IMR-90 (cell line): ENCODE results near the gene TMEM269. TPM values are rescaled to one million over a fixed set of nuclear protein-coding genes. Genes with fewer than 3 reads are reported as not detected.

ENCODE experiments used
- ATAC-seq: fragments of 200-7000 bp; cut with Tn5 transposase; 2 replicates; pipeline ENCODE4 v1.9.1; 2020; ENCODE audit warnings: low read depth, mild to moderate bottlenecking, moderate library complexity
- BruUV-seq: library from RNA; stranded (reverse); fragments of 400-500 nt; replicated peaks from 2 replicates; lab custom pipeline; 2021; lab: Mats Ljungman, UMichigan
- CTCF ChIA-PET: fragments of 300-600 bp; formaldehyde crosslinking; extraction: SDS; loops from one replicate; lab custom pipeline; 2021; ENCODE audit warnings: antibody characterized with exemption; lab: Yijun Ruan, JAX
- POLR2A ChIA-PET: fragments of 300-600 bp; sonication (Branson Sonifier 250); formaldehyde crosslinking; loops from one replicate; lab custom pipeline; 2022; ENCODE audit warnings: antibody characterized with exemption; ENCODE audit not compliant: unreplicated experiment; lab: Charles Lee
- DNase-seq: peaks from one replicate; pipeline ENCODE4 v3.0.0; 2013
- H2AFZ ChIP-seq: replicated peaks from 2 replicates; pipeline ENCODE3; 2013; ENCODE audit warnings: low read length, mild to moderate bottlenecking; ENCODE audit not compliant: poor library complexity
- H2AK5ac ChIP-seq: 2 replicates; pipeline ENCODE4 v1.6.1; 2013; ENCODE audit warnings: low read depth, low read length, inconsistent platforms
- H2AK9ac ChIP-seq: replicated peaks from 2 replicates; pipeline ENCODE3; 2013; ENCODE audit warnings: mild to moderate bottlenecking, low read depth, low read length, moderate library complexity; ENCODE audit not compliant: poor library complexity
- H2BK120ac ChIP-seq: 2 replicates; pipeline ENCODE4 v1.6.1; 2013; ENCODE audit warnings: low read depth, low read length, inconsistent platforms
- H2BK15ac ChIP-seq: 3 replicates; pipeline ENCODE4 v1.6.1; 2013; ENCODE audit warnings: low read depth, low read length, inconsistent platforms
- H2BK20ac ChIP-seq: 2 replicates; pipeline ENCODE4 v1.6.1; 2013; ENCODE audit warnings: low read depth, mild to moderate bottlenecking, inconsistent platforms, low read length, moderate library complexity
- H2BK5ac ChIP-seq: 2 replicates; pipeline ENCODE4 v1.6.1; 2013; ENCODE audit warnings: mild to moderate bottlenecking, low read depth, low read length, inconsistent platforms; ENCODE audit not compliant: poor library complexity, severe bottlenecking
- H3K14ac ChIP-seq: replicated peaks from 2 replicates; pipeline ENCODE4 v1.6.1; 2013; ENCODE audit warnings: low read depth, low read length, inconsistent platforms
- H3K18ac ChIP-seq: 2 replicates; pipeline ENCODE4 v1.6.1; 2013; ENCODE audit warnings: low read depth, low read length, control low read depth
- H3K23ac ChIP-seq: 2 replicates; pipeline ENCODE4 v1.6.1; 2013; ENCODE audit warnings: low read depth, low read length, inconsistent platforms
- H3K27ac ChIP-seq: 2 replicates; pipeline ENCODE4 v1.5.1; 2013; ENCODE audit warnings: mild to moderate bottlenecking, control low read depth, low read length; ENCODE audit not compliant: insufficient read depth
- H3K27me3 ChIP-seq: 2 replicates; pipeline ENCODE4 v1.6.1; 2013; ENCODE audit warnings: low read length; ENCODE audit not compliant: control insufficient read depth, insufficient read depth
- H3K36me3 ChIP-seq: 2 replicates; pipeline ENCODE4 v1.6.1; 2013; ENCODE audit warnings: low read length, mixed read lengths; ENCODE audit not compliant: control insufficient read depth, insufficient read depth
- H3K4ac ChIP-seq: 2 replicates; pipeline ENCODE4 v1.6.1; 2013; ENCODE audit warnings: low read depth, low read length, inconsistent platforms
- H3K4me1 ChIP-seq: 2 replicates; pipeline ENCODE4 v1.6.1; 2013; ENCODE audit warnings: low read length, mixed read lengths; ENCODE audit not compliant: control insufficient read depth, insufficient read depth
- H3K4me2 ChIP-seq: 2 replicates; pipeline ENCODE4 v1.6.1; 2013; ENCODE audit warnings: low read depth, mild to moderate bottlenecking, control low read depth, low read length, moderate library complexity
- H3K4me3 ChIP-seq: 2 replicates; pipeline ENCODE4 v1.5.1; 2013; ENCODE audit warnings: low read depth, mild to moderate bottlenecking, control low read depth, low read length, moderate library complexity; ENCODE audit not compliant: insufficient read depth
- H3K56ac ChIP-seq: 2 replicates; pipeline ENCODE4 v1.6.1; 2013; ENCODE audit warnings: low read length, inconsistent platforms; ENCODE audit not compliant: insufficient read depth; ENCODE audit errors: extremely low read depth
- H3K79me1 ChIP-seq, 2 experiments: 2 replicates each; pipeline ENCODE4 v1.6.1; 2013; ENCODE audit warnings: low read length in 2 of 2, inconsistent platforms in 1 of 2, low read depth in 1 of 2
- H3K9ac ChIP-seq: 2 replicates; pipeline ENCODE4 v1.6.1; 2013; ENCODE audit warnings: low read depth, low read length, control low read depth
- H3K9me1 ChIP-seq: 2 replicates; pipeline ENCODE4 v1.6.1; 2013; ENCODE audit warnings: low read length, inconsistent platforms; ENCODE audit not compliant: insufficient read depth
- H3K9me3 ChIP-seq: 2 replicates; pipeline ENCODE4 v1.6.1; 2013; ENCODE audit warnings: low read length; ENCODE audit not compliant: control insufficient read depth, insufficient read depth
- H4K20me1 ChIP-seq: 2 replicates; pipeline ENCODE4 v1.6.1; 2013; ENCODE audit warnings: low read length, inconsistent platforms; ENCODE audit not compliant: insufficient read depth
- H4K5ac ChIP-seq: 2 replicates; pipeline ENCODE4 v1.6.1; 2013; ENCODE audit warnings: mild to moderate bottlenecking, low read depth, low read length, control low read depth
- H4K8ac ChIP-seq, 2 experiments: 2 replicates each; pipeline ENCODE4 v1.6.1; 2013; ENCODE audit warnings: low read depth in 2 of 2, low read length in 2 of 2, control low read depth in 1 of 2, inconsistent platforms in 1 of 2
- H4K91ac ChIP-seq: 2 replicates; pipeline ENCODE4 v1.6.1; 2013; ENCODE audit warnings: low read depth, low read length, inconsistent platforms; ENCODE audit not compliant: insufficient read depth
- BHLHE40 ChIP-seq: fragments of 150-350 bp; IDR thresholded peaks from 2 replicates; pipeline ENCODE4 v1.6.1; 2016; ENCODE audit warnings: mild to moderate bottlenecking, low read depth, low read length
- CEBPB ChIP-seq: IDR thresholded peaks from 2 replicates; pipeline ENCODE4 v1.6.1; 2012; ENCODE audit warnings: low read depth, low read length, improper control_type of control experiment
- CHD1 ChIP-seq: IDR thresholded peaks from 2 replicates; pipeline ENCODE4 v1.6.1; 2012; ENCODE audit warnings: low read depth, low read length, improper control_type of control experiment
- ELK1 ChIP-seq: fragments of 150-350 bp; IDR thresholded peaks from 2 replicates; pipeline ENCODE4 v1.6.1; 2016; ENCODE audit warnings: low read depth, mild to moderate bottlenecking, low read length, moderate library complexity, borderline replicate concordance
- FOS ChIP-seq: fragments of 150-350 bp; IDR thresholded peaks from 2 replicates; pipeline ENCODE4 v1.6.1; 2016; ENCODE audit warnings: low read depth, low read length
- MAFK ChIP-seq: IDR thresholded peaks from 2 replicates; pipeline ENCODE4 v1.6.1; 2012; ENCODE audit warnings: low read depth, low read length, improper control_type of control experiment
- MAZ ChIP-seq: IDR thresholded peaks from 2 replicates; pipeline ENCODE4 v1.6.1; 2012; ENCODE audit warnings: low read depth, mild to moderate bottlenecking, low read length, improper control_type of control experiment, moderate library complexity, borderline replicate concordance
- MXI1 ChIP-seq: IDR thresholded peaks from 2 replicates; pipeline ENCODE4 v1.6.1; 2012; ENCODE audit warnings: low read depth, mild to moderate bottlenecking, low read length, moderate library complexity, borderline replicate concordance
- NFE2L2 ChIP-seq: fragments of 150-350 bp; IDR thresholded peaks from 2 replicates; pipeline ENCODE4 v1.6.1; 2016; ENCODE audit warnings: low read depth, mild to moderate bottlenecking, low read length
- POLR2A ChIP-seq: IDR thresholded peaks from 2 replicates; pipeline ENCODE4 v1.6.1; 2012; ENCODE audit warnings: mild to moderate bottlenecking, low read depth, low read length
- RAD21 ChIP-seq: IDR thresholded peaks from 2 replicates; pipeline ENCODE4 v1.6.1; 2012; ENCODE audit warnings: low read length, improper control_type of control experiment
- RCOR1 ChIP-seq: IDR thresholded peaks from 2 replicates; pipeline ENCODE4 v1.6.1; 2012; ENCODE audit warnings: mild to moderate bottlenecking, low read length, improper control_type of control experiment; ENCODE audit not compliant: insufficient replicate concordance
- RFX5 ChIP-seq: IDR thresholded peaks from 2 replicates; pipeline ENCODE4 v1.8.0; 2012; ENCODE audit warnings: low read depth, mild to moderate bottlenecking, low read length, moderate library complexity
- SMC3 ChIP-seq: fragments of 150-350 bp; IDR thresholded peaks from 2 replicates; pipeline ENCODE4 v1.6.1; 2016; ENCODE audit warnings: low read depth, mild to moderate bottlenecking, antibody characterized with exemption, low read length, moderate library complexity
- WGBS, 2 experiments: methylation state at CpG; one replicate each; pipeline versions ENCODE4 v1.1.5 to v1.1.7; 2013; ENCODE audit warnings: missing lambda C conversion rate in 2 of 2; ENCODE audit not compliant: insufficient read length in 1 of 2; ENCODE audit errors: extremely low coverage in 2 of 2; 5-methylcytosine and 5-hydroxymethylcytosine counted together
- dilution Hi-C: fragments of 300-500 bp; cut with HindIII; formaldehyde crosslinking; loops from one replicate; pipeline ENCODE4 v1.14.3; 2018; ENCODE audit warnings: low sequenced_read_pairs; ENCODE audit not compliant: unreplicated experiment
- in situ Hi-C: fragments of 300-500 bp; cut with MboI; formaldehyde crosslinking; loops from 3 replicates; pipeline ENCODE4 v1.14.3; 2019; ENCODE audit warnings: low sequenced_read_pairs, inconsistent platforms, mixed read lengths
- intact Hi-C: fragments of 100-400 bp; cut with micrococcal nuclease; formaldehyde crosslinking; loops from 2 replicates; pipeline ENCODE4 v1.10.0; 2022
- polyA plus RNA-seq, 3 experiments: library from polyadenylated mRNA; depleted of rRNA; stranded (reverse); fragments of >200 nt; gene quantifications; 2 replicates each; pipeline ENCODE4 v1.2.3, GENCODE V29; 2012; ENCODE audit warnings: low replicate concordance in 1 of 3
- total RNA-seq: library from RNA; depleted of rRNA; stranded (reverse); fragments of >200 nt; gene quantifications from 2 replicates; pipeline ENCODE4 v1.2.3, GENCODE V29; 2012
- TF ChIP-seq, protein P1 (sequence below): fragments of 150-350 bp; IDR thresholded peaks from 2 replicates; pipeline ENCODE4 v1.6.1; 2017; ENCODE audit warnings: mild to moderate bottlenecking, antibody characterized with exemption, low read length, low read depth

Gene TMEM269
- total and polyA plus RNA-seq, 2 of the 4 experiments (the other 2 are of a cell fraction): not detected

- no peak overlapping the region for H3K4me2 ChIP-seq
- in situ Hi-C loops (no loop called here), dilution Hi-C loops (no loop called here), intact Hi-C loops (no loop called here)
- ATAC-seq (no peak), DNase-seq (no peak)
- no peak overlapping the region for H3K14ac ChIP-seq
- no peak overlapping the region for H4K8ac ChIP-seq
- 60% methylated on average over 4 of the region's 21 CpGs; no CpG with 5 or more reads in 1 of the 2 experiments for WGBS, 2 experiments
- H3K27me3 ChIP-seq: no peaks in the 10 kb centered on the region; the same call in 1 of the 2 replicates
- no peak overlapping the region for H3K4me3 ChIP-seq
- no peak overlapping the region for H3K27ac ChIP-seq
- no peak overlapping the region for H3K9ac ChIP-seq
- H2BK5ac ChIP-seq: no peak overlapping the region
- no peak overlapping the region for H3K4ac ChIP-seq
- H4K20me1 ChIP-seq: peaks cover 18% of the 10 kb centered on the region
- H2AK5ac ChIP-seq: no peak overlapping the region
- no peak overlapping the region for H2BK15ac ChIP-seq
- H3K18ac ChIP-seq: no peak overlapping the region
- H3K79me1 ChIP-seq: peaks cover 0 to 5% of the 10 kb centered on the region in 2 experiments; a peak in 1 of 4 replicates
- no peak overlapping the region for H4K91ac ChIP-seq
- CTCF ChIA-PET: interaction anchor here (1.5 kb wide), 1 partner anchor 165 kb away, joined by 4 read pairs; no protein-coding TSS in a partner anchor
- no peaks in the 10 kb centered on the region for H3K9me3 ChIP-seq
- no TSS peak for BruUV-seq
- H3K56ac ChIP-seq: no peak overlapping the region
- H3K4me1 ChIP-seq: no peaks in the 10 kb centered on the region
- no peak overlapping the region for H2BK20ac ChIP-seq
- no peak overlapping the region for H3K23ac ChIP-seq
- H3K36me3 ChIP-seq: peaks cover 30% of the 10 kb centered on the region
- POLR2A ChIA-PET: no interaction called here
- no peak overlapping the region for H4K5ac ChIP-seq
- H2BK120ac ChIP-seq: no peak overlapping the region
- no peak overlapping the region for H2AK9ac ChIP-seq
- peaks cover 5% of the 10 kb centered on the region; the same call in 1 of the 2 replicates for H3K9me1 ChIP-seq
- no peak overlapping the region for H2AFZ ChIP-seq
- no peak for TF ChIP-seq RCOR1
- no peak for TF ChIP-seq ELK1
- TF ChIP-seq CEBPB: no peak
- no peak for TF ChIP-seq RAD21
- TF ChIP-seq RFX5: no peak
- no peak for TF ChIP-seq POLR2A
- TF ChIP-seq BHLHE40: no peak
- TF ChIP-seq, protein P1, sequence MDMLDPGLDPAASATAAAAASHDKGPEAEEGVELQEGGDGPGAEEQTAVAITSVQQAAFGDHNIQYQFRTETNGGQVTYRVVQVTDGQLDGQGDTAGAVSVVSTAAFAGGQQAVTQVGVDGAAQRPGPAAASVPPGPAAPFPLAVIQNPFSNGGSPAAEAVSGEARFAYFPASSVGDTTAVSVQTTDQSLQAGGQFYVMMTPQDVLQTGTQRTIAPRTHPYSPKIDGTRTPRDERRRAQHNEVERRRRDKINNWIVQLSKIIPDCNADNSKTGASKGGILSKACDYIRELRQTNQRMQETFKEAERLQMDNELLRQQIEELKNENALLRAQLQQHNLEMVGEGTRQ: no peak
- TF ChIP-seq MAFK: no peak
- TF ChIP-seq NFE2L2: no peak
- TF ChIP-seq MAZ: no peak
- TF ChIP-seq SMC3: no peak
- TF ChIP-seq CHD1: no peak
- no peak for TF ChIP-seq FOS
- no peak for TF ChIP-seq MXI1
Observed at GRCh38 chr1:42743317-42744147, 41.3 kb upstream of the TMEM269 start.
